GM19328 (cell line): ENCODE results near the gene LRRC26.

Source experiments
- ATAC-seq: cut with Tn5 transposase; IDR thresholded peaks from one replicate; pipeline ENCODE4 v1.9.1; 2021; ENCODE audit warnings: mild to moderate bottlenecking, moderate library complexity; ENCODE audit not compliant: unreplicated experiment

The LRRC26 gene

GRCh38 chr9:137199411-137200121, 29.7 kb upstream of the LRRC26 start:
- no peak for ATAC-seq

- ATAC-seq, result no peak
These were observed 29.0 kb upstream of the LRRC26 start for GRCh38 chr9:137198902-137199283.

DNA sequence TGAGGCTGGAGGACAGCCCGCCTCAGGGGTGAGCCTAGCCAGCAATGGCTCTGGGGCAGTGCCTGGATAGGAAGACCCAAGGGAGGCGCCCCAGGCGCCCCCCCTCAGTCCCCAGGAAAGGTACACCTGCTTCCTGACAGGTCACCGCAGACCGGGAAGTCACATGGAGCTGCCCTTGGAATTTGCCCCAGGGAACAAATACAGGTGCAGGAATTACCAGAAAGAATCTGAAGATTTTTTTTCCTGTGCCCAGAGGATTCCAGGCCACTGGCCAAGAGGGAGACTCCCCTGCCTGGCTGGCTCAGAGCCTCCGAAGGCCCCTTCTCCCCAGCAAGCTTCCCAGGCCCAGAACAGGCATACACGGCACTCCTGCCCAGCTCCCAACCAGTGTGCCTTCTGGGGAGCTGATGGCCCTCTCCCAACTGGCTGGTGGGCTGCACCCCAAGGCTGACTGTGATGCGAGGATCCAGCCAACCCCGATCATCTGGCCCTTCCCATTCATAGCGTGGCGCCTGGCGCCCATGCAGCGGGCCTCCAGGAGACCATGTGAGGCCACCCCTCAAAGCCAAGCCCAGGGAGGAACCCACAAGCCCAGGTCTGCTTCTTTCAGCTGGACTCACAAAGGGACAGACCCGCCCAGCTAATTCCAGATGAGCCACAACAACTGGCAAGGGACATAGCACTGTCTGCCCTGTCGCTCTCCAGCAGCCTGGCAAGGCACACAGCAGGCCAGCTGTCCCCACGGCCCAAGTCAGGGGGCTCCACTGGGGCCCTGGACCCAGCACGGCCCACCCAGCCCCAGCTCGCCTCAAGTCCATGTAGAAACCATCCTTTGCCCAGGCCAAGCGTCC, 28.4 kb upstream of the LRRC26 start:
- no peak for ATAC-seq

DNA sequence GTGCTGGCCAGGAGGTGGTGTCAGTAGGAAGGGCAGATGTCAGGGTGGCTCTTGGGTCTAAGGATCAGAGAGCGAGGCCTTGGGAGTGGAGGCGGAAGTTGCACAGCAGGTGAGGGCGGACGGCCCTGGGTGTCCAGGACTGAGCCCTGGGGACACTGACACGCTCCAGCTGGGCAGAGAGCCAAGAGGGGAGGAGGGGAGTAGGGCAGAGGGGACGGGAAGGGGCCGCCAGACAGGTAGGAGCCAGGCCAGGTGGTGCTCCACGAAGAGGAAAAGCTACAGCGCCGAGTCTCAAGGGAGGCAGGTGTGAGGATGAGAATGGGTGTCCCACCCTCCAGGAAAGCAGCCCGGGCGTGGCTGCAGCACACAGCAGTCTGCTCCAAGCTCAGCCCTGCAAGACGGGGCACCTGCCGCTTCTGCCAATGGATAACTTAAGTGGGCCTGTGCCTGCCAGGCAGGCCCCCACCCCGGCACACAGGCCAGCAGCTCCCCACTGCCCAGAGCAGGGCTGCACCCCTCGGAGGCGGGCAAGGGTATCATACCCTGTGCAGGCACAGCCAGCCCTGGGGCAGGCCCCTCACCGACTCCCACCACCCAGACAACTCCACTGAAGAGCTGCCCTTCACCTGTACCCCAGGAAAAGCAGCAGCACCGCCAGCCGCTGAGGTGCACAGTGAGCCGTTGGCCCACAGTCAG, 25.8 kb upstream of the LRRC26 start:
- no peak for ATAC-seq

DNA sequence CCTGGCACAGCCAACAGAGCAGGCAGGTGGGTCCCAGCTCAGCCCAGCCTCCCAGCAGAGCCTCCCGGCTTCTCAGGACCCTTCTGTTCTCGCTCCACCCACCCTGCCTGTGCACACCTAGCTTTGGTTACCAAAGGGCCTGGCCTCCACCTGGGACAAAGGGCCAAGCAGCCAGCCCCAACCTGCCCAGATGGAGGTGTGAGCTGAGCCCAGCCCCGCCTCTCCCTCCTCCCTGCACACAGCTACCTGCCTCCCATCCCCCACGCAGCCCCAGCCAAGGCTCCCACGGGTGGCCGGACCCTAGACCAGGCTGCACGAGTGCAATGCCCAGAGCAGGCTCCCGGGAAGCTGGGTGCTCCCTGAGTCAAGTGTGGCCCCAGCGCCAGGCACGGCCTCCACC, 25.1 kb upstream of the LRRC26 start:
- ATAC-seq, result no peak

- ATAC-seq, result no peak
These were observed 24.5 kb upstream of the LRRC26 start for GRCh38 chr9:137194388-137194787.

- no peak for ATAC-seq
These were observed 23.9 kb upstream of the LRRC26 start for GRCh38 chr9:137193771-137194170.

DNA sequence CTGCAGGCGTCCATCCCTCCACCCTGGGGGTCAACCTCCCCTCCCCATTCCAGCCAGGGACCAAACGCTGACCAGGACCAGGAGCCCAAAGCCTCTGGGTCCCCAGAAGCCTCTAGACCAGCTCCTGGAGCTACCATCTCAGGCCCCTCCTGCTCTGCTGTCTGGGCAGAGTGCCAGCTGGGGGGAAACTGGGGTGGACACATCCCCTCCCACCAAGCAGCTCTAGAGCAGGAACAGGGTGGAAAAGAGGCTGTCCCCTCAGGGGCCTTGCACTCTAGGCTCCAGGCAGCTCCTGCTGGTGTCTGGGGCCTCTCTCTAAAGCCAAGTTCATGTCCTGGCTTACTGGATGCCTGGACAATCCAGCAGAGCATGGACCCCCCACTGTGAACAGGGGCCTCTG, 23.0 kb upstream of the LRRC26 start:
- ATAC-seq, result no peak

- no peak for ATAC-seq
These were observed 22.6 kb upstream of the LRRC26 start for GRCh38 chr9:137192448-137192780.

DNA sequence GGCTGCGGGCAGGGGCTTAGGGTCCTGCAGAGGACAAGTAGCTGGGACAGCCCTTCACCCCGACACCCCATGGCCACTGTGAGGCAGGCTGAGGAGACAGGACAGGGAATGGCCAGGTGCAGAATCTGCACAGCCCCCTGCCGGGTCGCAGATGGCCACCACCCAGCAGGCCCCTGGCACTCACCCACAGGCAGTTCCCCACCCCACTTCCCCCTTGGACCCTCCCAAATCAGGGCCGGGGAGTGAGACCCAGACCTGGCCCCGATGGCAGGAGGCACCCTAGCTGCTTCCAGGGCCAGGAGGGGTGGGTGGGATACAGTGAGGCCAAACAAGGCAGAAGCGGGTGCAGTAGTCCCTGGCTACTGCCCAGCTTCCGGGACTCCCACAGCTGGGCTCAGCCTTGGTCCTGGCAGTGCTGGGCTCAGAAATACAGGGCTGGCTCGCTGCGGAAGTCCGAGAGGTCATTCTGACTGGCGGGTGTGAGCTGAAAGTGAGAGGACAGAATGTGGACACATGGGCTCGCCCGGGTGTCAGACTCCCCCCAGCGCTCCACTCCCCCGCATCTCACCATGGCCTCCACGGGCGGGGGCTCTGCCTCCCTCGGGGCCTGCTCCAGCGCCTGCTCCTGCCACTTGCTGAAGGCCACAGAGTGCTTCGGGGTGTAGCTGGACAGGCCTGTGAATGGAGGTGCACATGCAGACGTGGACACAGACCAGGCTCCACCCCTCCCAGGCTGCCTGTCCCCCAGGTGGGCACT, 22.0 kb upstream of the LRRC26 start:
- no peak for ATAC-seq

- ATAC-seq, result no peak
These were observed 21.4 kb upstream of the LRRC26 start for GRCh38 chr9:137191245-137191644.

GRCh38 chr9:137190315-137190856, 20.5 kb upstream of the LRRC26 start:
- ATAC-seq, result no peak

- ATAC-seq, result no peak
These were observed 19.7 kb upstream of the LRRC26 start for GRCh38 chr9:137189297-137190295.

DNA sequence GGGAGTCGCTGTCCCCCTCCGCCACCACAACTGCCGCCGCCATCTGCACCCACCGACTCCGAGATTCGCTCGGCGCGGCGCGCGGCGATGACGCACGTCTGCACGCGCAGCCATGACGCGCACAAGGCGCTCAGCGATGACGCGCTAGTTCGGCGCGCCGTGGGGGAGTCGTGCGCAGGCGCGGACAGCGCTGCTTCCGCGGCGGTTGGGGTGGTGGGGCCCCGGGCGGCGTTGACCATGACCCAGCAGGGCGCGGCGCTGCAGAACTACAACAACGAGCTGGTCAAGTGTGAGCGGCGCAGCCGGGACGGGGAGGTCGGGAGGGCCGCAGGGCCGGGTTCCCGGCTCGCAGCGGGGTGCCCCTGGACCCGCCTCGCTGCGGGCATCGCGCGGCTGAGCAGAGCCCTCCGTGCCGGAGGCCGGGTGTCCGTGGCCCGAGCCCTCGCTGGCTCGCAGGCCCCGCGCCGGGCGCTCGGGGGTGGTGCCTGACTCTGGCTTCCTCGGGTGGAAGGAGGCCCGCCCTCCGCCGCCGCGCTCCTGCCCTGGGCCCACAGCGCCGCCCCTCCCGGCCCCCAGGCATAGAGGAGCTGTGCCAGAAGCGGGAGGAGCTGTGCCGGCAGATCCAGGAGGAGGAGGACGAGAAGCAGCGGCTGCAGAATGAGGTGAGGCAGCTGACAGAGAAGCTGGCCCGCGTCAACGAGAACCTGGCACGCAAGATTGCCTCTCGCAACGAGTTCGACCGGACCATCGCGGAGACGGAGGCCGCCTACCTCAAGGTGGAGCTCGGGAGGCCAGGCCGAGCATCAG, 18.8 kb upstream of the LRRC26 start, which contains the start of the genes ANAPC2 and SSNA1:
Gene ANAPC2 (minus strand): TSS at position 71 of the 807 bp plus-strand sequence. CDS start 28 bp downstream, at position 43.
Gene SSNA1 (plus strand): TSS at position 187 of the 807 bp plus-strand sequence. CDS start 51 bp downstream, at position 238.
- ATAC-seq, result peak; percentile 79

DNA sequence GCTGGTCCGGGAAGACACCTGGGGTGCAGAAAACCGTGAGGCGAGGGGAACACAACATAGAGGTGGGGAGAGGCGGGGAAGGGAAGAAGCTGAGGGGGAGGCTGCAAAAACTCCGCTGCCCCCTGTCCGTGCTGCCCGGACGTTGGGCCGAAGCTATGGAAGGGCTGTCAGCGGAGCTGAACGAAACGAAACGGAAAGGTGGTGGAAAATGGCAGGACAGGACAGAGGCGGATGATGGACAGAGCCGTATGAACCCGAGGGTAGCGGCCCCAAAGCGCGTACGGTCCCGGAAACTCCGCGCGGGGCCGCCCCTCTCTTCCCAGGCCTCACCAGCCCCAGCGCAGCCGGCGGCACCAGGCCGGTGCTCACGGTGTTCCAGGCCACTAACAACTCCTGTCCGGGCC, 18.2 kb upstream of the LRRC26 start:
- no peak for ATAC-seq

- no peak for ATAC-seq
These were observed 17.5 kb upstream of the LRRC26 start for GRCh38 chr9:137187386-137187785.

DNA sequence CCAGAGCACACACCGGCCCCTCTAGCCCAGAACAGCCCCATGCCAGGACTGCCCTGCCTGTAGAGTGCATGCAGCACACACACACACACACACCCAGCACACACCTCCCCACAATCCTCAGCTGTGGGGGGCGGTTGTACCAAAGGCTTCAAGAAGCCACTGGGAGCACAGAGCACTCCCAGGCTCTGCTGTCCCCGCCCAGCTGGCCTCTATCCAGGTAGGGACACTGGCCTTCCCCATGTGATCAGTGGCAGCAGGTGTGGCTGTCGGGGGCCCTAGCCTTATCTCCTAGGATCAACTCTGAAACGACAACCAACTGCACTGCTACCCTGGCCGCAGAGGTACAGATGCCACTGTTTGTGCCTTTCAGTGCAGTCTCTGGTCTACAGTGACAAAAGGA, 16.5 kb upstream of the LRRC26 start:
- ATAC-seq, result no peak

DNA sequence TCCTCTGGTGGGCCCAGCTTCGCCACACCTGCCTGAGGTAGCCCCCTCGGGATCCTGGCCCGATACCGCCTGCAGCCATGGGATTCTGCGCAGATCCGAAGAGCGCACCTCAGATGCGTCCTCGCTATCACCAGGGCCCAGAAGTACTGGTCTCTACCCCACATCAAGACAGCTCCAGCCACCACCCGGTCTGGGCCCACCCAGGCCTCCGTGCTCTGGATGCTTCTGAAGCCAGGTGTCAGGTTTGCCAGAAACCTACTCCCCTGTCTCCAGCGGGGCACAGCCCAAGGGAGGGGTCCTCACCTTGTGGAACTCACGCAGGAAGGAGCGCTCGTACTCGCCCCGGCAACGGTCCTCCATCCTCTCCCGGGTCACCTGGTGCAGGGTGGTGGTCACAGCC, 16.1 kb upstream of the LRRC26 start:
- no peak for ATAC-seq
